Activated T-cell treated with anti-CD3 and anti-CD28 coated beads for 24 hours (primary cell): ENCODE measurements around the gene MAPK8IP1.
A peak's percentile ranks its signal among the peaks of the same experiment; 100 is the strongest.

Experiments used
- DNase-seq: peaks from one replicate; pipeline ENCODE4 v3.0.0-alpha.2; 2020; ENCODE audit warnings: low read depth

The MAPK8IP1 gene

DNA sequence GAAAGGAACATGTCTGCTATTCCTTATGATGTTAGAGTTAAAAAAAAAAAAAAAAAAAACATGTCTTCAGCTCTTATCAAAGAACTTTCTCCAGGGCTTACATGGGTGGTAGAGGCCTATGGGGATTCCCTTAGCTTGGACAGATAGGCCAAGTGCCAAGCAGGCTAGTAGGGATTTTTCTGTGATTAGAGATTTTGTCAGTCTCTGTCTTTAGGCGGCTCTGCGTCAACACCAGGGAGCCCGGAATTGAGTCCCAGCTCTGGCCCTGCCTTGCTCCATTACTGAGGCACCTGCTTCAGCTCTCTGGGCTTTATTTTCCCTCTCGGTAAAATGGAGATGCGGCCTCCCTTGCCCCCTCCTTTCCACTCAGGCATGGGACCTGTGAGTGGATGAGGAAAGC is 25.1 kb upstream of the MAPK8IP1 start:
- no peak for DNase-seq

DNA sequence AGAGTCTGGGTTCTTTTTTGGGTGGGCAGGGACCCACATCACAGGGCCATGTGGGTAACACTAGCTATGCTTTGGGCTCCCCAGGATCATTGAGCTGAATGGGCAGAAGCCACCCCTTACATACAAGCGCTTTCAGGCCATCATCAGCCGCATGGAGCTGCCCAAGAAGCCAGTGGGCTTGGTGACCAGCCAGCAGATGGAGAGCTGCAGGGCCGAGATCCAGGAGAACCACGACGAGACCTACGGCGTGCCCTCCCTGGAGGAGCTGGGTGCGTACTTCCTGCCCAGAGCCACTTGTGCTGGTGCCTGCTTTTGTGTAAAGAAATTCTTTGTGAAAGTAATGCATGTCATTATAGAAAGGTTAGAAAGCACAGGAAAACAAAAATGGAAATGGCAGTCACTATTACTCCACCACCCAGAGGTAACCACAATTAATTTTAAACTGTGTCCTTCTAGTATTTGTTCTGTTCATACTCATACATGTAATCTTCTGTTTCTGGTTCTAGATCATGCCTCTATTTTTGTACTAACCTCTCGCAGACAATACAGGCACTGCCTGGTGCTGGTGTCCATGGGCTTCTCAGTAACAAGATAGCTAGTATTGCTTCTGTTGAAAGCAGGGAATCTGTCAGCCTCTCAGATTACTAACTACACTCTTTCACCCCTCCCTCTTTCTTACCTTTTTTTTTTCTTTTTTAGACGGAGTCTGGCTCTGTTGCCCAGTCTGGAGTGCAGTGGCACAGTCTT is 24.5 kb upstream of the MAPK8IP1 start:
- DNase-seq, result no peak

DNA sequence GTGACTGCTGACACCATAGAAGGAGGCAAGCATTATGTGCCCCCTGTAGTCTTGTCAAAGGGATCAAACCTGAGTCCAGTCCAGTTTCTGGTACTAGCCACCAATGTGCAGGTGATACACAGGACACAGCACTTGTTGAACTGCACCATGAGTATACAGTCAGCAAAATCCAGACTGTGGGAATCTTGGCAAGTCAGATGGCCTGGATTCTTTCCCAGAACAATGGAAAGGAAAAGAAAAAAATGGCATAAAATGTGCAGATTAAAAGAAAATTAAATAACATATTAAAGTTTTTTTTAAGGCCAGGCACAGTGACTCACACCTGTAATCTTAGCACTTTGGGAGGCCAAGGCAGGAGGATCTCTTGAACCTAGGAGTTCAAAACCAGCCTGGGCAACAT is 21.4 kb upstream of the MAPK8IP1 start:
- DNase-seq, result no peak

GRCh38 chr11:45869551-45869950 is 15.9 kb upstream of the MAPK8IP1 start:
- DNase-seq, result no peak

GRCh38 chr11:45870706-45871105 is 14.7 kb upstream of the MAPK8IP1 start:
- DNase-seq, result no peak

DNA sequence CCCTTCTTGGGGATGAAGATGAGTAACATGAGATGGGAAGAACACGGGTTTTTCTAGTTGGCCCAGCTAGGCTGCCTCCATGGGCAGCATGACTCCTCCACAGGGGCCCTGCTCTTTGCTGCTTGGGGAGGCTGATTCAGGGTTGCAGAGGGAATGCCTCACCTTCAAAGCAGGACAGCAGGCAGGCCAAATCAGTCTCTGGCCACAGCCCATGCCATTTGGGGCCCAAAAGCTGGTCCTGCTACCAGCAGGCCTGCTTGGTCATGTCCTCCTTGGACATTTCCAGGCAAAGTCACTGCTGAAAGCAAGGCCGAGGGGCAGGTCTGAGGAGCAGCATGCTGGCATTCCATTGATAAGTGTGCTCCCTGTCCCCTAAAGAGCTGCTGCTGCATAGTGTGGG is 13.8 kb upstream of the MAPK8IP1 start:
- no peak for DNase-seq

GRCh38 chr11:45872651-45873356 is 12.6 kb upstream of the MAPK8IP1 start:
- peak; percentile 9 for DNase-seq

- no peak for DNase-seq
These were observed 9.1 kb upstream of the MAPK8IP1 start for GRCh38 chr11:45876401-45876800.

- no peak for DNase-seq
These were observed 8.2 kb upstream of the MAPK8IP1 start for GRCh38 chr11:45877221-45877620.

DNA sequence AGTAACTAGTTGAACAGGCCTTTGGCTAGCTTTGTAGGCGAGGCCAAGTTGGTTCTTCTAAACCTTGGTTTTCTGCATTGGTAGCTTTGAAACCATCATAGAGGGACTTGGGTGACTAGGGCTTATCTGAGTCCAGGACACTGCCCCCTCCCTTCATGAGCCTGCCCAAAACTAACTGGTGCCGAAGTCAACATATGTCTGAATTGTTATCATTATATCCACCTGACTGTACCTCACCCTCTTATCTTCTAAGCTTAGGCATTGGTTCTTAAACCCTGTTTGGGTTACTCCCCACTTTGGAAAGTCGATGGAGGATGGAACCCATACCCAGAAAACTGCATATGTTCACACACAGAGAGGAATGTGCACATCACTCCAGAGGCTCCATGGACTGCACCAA is 7.6 kb upstream of the MAPK8IP1 start:
- no peak for DNase-seq

- DNase-seq, result no peak
These were observed 5.4 kb upstream of the MAPK8IP1 start for GRCh38 chr11:45879803-45880686.

DNA sequence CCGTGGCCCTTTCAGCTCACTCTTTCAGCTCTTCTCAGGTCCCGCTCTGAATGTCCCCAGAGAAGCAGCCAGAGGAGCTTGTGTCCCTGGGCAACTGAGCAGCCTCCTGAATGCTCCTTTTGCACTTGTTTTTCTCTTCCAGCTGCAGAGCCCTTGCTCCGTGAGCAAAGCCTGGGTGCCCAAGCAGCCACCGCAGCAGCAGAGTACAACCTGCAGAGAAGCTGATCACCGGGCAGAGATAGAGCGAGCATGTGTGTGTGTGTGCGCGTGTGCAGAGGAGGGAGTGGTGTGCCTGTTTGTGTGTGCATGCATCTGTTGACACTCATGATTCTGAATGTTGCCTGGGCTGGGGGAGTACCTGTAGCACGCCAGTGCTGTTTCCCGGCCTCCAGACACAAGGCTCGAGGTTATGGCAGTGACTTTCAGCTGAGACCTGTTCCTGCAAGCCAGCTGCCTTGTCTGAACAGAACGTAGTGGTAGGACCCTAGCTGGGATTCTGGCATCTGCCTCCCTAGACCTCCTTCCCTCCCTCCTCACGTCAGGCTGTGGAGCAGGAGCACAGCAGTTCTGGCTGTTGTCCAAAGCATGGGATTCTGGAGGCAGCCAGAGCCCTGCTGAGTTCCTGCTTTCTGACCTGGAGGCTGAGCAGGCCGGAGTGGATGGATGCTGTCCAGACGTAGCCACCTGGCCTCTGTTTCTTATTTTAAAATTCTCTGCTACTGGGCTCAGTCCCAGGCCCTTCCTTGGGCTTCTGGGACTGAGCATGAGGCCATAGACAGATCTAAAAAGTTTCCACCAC is 4.5 kb upstream of the MAPK8IP1 start:
- no peak for DNase-seq

GRCh38 chr11:45881708-45882368 is 3.6 kb upstream of the MAPK8IP1 start:
- DNase-seq, result no peak

GRCh38 chr11:45884596-45885185 is 760 bp upstream of the MAPK8IP1 start:
- DNase-seq, result no peak

- no peak for DNase-seq
These were observed 670 bp downstream of the MAPK8IP1 start for GRCh38 chr11:45885921-45886721.

GRCh38 chr11:45886816-45887520 is 1.5 kb downstream of the MAPK8IP1 start:
- no peak for DNase-seq

DNA sequence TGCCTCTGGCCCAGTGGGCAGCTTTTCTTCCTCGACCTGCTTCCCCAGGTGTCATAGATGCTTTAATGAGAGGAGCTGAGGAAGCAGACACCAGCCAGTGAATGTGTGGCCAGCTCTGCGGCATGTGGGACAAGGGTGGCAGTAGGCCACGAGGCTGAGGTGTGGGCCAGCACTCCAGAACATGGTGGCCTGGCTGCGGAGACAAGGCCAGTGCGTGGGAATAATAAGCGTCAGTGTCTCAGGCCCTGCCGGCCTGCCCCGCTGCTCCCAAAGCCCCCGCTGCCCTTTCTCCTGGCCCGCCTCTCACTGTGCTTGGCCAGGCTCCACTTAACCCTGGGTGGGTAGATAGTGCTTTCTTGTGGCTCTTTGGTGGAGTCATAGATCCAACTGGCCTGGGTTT is 2.1 kb downstream of the MAPK8IP1 start:
- no peak for DNase-seq

DNA sequence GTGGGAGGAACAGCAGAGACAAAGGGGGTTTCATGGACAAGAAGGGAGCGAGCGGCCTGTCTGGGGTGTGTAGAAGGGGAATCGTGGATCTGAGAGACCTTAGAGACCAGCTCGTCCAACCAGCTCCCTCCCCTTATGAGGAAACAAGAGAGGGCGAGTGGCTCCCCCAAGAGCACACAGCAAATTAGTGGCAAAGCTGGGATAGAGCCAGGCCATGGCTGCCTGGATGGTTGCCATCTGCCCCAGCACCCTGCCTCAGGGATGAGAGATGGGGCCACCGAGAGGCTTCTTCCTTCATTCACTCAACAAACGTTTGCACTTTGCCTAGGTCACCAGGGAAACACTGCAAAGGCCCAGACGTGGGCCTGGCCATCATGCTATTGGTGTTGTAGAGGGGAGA is 4.1 kb downstream of the MAPK8IP1 start:
- DNase-seq, result no peak

- no peak for DNase-seq
These were observed 4.5 kb downstream of the MAPK8IP1 start for GRCh38 chr11:45889966-45890365.
